Measurements from ENCODE around the gene C4BPB.

The C4BPB gene

GRCh38 chr1:207058878-207059867 is 29.5 kb upstream of the C4BPB start:
- no peak for DNase-seq (ENCODE audit: low read depth, low spot score)
- no peak overlapping the region for H3K27ac ChIP-seq

- no peak overlapping the region for H3K27ac ChIP-seq
- DNase-seq (ENCODE audit: low read depth, low spot score), result no peak
Measured at GRCh38 chr1:207059881-207060280, 28.8 kb upstream of the C4BPB start.

GRCh38 chr1:207060596-207060995 is 28.1 kb upstream of the C4BPB start:
- H3K27ac ChIP-seq, result no peak overlapping the region
- no peak for DNase-seq (ENCODE audit: low read depth, low spot score)

GRCh38 chr1:207062058-207062457 is 26.6 kb upstream of the C4BPB start:
- no peak for DNase-seq (ENCODE audit: low read depth, low spot score)
- H3K27ac ChIP-seq, result no peak overlapping the region

- no peak for DNase-seq (ENCODE audit: low read depth, low spot score)
- no peak overlapping the region for H3K27ac ChIP-seq
Measured at GRCh38 chr1:207063014-207063413, 25.6 kb upstream of the C4BPB start.

- DNase-seq (ENCODE audit: low read depth, low spot score), result no peak
- H3K27ac ChIP-seq, result no peak overlapping the region
Measured at GRCh38 chr1:207064561-207064960, 24.1 kb upstream of the C4BPB start.

- H3K27ac ChIP-seq, result no peak overlapping the region
- no peak for DNase-seq (ENCODE audit: low read depth, low spot score)
Measured at GRCh38 chr1:207067185-207067584, 21.5 kb upstream of the C4BPB start.

- no peak overlapping the region for H3K27ac ChIP-seq
- no peak for DNase-seq (ENCODE audit: low read depth, low spot score)
Measured at GRCh38 chr1:207067665-207068064, 21.0 kb upstream of the C4BPB start.

GRCh38 chr1:207069061-207069460 is 19.6 kb upstream of the C4BPB start:
- no peak for DNase-seq (ENCODE audit: low read depth, low spot score)
- H3K27ac ChIP-seq, result no peak overlapping the region

- DNase-seq (ENCODE audit: low read depth, low spot score), result no peak
- H3K27ac ChIP-seq, result no peak overlapping the region
Measured at GRCh38 chr1:207069858-207070506, 18.7 kb upstream of the C4BPB start.

- no peak for DNase-seq (ENCODE audit: low read depth, low spot score)
- no peak overlapping the region for H3K27ac ChIP-seq
Measured at GRCh38 chr1:207070811-207071210, 17.8 kb upstream of the C4BPB start.

- H3K27ac ChIP-seq, result no peak overlapping the region
- DNase-seq (ENCODE audit: low read depth, low spot score), result no peak
Measured at GRCh38 chr1:207071426-207071825, 17.2 kb upstream of the C4BPB start.

- H3K27ac ChIP-seq, result no peak overlapping the region
- DNase-seq (ENCODE audit: low read depth, low spot score), result no peak
Measured at GRCh38 chr1:207072233-207072632, 16.4 kb upstream of the C4BPB start.

- H3K27ac ChIP-seq, result peak overlapping the region; percentile 81
- peak; percentile 81 for DNase-seq (ENCODE audit: low read depth, low spot score)
Measured at GRCh38 chr1:207073906-207074820, 14.5 kb upstream of the C4BPB start.

- DNase-seq (ENCODE audit: low read depth, low spot score), result no peak
- H3K27ac ChIP-seq, result no peak overlapping the region
Measured at GRCh38 chr1:207076181-207076955, 12.3 kb upstream of the C4BPB start.

GRCh38 chr1:207077012-207077411 is 11.6 kb upstream of the C4BPB start:
- no peak for DNase-seq (ENCODE audit: low read depth, low spot score)
- no peak overlapping the region for H3K27ac ChIP-seq

- peak; percentile 26 for DNase-seq (ENCODE audit: low read depth, low spot score)
Measured at GRCh38 chr1:207077470-207078377, 10.9 kb upstream of the C4BPB start.

GRCh38 chr1:207078578-207079132 is 10.0 kb upstream of the C4BPB start:
- no peak overlapping the region for H3K27ac ChIP-seq
- no peak for DNase-seq (ENCODE audit: low read depth, low spot score)

More at GRCh38 chr1:207077470-207078377, 10.9 kb upstream of the C4BPB start:
- H3K27ac ChIP-seq, result no peak overlapping the region

All from epithelial cell of prostate (primary cell).